Fibroblast of mammary gland (primary cell): Measurements from ENCODE around the gene DEFB129.

Experiments used
- DNase-seq: peaks from one replicate; pipeline ENCODE4 v3.0.0-alpha.2; 2010; ENCODE audit warnings: low read depth
- H3K4me3 ChIP-seq: 2 replicates; pipeline ENCODE4 v1.5.1; 2011; ENCODE audit warnings: low read depth, mild to moderate bottlenecking, low read length, moderate library complexity; ENCODE audit not compliant: control insufficient read depth
- CTCF ChIP-seq: conservative IDR thresholded peaks from 2 replicates; pipeline ENCODE4 v1.5.1; 2011; ENCODE audit warnings: low read depth, low read length, inconsistent platforms; ENCODE audit not compliant: control insufficient read depth, insufficient read depth

DEFB129 gene

DNA sequence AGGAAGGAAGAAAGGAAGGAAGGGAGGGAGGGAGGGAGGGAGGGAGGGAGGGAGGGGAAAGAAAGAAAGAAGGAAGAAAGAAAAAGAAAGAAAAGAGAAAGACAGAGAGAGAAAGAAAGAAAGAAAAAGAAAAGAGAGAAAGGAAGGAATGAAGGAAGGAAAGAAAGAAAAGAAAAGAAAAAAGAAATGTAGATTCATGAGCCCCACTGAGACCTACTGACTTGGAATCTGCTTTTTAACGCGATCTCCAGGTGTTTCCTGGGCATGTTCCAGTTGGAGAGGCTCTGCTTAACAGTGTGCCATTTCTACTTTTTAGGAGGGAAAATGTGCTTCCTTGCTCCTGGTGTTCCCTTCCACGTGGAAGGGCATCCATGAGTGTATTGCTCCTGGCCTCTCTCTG is 46.8 kb downstream of the DEFB129 start:
- no peak overlapping the region for H3K4me3 ChIP-seq

DNA sequence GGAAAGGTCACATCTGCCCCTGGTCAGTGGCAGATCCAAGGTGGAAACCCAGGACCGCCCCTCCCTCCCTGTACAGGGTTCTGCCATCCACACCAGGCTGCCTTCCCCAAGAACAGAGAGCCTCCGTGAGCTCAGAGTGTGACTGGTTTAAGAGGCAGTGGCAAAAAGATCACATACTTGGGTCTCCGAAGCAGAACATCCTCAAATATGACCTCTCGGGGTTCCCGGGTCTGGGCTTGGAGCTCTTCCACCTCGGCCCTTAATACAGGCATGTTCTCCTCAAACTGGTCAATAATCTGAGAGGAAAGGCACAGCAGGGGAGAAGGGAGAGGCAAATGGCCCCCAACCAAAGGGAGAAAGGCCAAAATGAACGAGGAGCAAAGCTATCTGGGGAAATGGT is 48.7 kb downstream of the DEFB129 start:
- no peak for DNase-seq
- no peak overlapping the region for H3K4me3 ChIP-seq
- TF ChIP-seq CTCF = no peak

More for the DNA sequence above, 46.8 kb downstream of the DEFB129 start:
- no peak for DNase-seq
- TF ChIP-seq CTCF = no peak

DNA sequence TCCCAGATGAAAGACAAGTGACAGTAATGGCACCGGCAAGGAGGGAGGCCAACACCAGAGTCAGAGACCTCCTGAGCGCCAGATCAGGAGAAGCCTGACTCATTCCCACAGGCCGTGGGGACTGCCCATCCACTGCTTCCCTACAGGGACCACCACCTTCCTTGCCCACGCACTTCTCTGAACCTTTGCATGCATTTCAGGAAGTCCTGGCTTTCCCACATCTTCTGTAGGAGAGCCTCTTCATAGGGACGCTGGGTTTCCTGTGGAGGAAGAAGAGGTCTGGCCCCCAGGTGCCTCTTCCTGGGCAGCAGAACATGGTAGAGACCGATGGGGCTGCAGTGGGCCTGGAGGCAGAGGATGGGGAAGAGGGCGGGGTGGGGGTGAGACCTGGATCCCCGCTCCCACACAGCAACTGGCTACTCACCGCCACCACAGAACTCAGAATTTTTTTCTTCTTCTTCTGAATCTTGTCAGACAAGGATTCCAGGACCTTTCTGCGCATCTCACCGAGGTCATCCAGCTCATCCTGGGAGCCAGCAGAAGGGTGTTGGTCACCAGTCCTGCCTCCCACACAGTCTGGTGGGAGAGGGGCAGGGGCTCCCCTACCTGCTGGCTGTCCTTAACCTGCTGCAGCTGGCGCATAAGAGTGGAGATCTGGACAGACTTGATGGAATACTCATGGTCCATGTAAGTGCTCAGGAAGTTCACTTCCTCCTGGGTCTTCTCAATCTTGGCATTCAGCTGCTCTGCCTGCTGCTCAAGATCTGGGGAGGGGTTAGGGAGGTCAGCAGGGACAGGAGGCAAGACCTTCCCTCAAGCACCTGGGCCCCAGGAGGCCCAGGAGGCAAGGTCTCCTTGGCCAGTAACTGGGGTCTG is 49.8 kb downstream of the DEFB129 start:
- H3K4me3 ChIP-seq = no peak overlapping the region
- no peak for DNase-seq
- TF ChIP-seq CTCF = no peak

DNA sequence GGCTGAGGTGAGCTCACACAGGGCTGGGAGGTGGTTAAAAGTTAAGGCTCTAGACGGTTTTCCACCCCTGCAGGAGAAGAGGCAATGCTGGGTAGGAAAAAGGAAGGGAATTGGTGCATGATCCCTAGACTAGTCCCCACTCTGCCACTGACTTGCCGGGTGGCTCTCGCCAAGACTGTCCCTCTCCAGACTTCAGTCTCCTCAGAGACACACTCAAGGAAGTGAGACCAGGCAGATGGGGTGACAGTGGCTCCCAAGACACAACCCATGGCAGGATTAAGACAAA is 50.4 kb downstream of the DEFB129 start:
- H3K4me3 ChIP-seq = no peak overlapping the region
- no peak for TF ChIP-seq CTCF
- DNase-seq = no peak

DNA sequence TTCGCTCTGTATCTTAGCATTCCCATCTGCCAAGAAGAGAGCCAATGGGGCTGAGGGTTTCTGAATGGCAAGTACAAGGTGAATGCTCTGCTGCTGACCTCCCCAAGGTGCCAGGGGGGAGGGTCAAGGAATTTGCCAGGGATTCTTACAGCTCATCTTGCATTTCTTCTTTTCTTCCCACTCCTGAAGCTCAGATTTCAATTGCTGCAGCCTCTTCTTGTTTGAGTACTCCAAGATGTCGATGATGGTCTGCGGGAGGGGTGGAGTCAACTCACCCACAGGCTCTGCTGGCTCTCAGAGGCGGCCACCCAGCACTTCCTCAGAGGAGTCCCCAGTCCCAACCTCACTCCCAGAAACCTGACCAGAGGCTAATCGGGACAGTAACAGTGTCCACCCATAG is 51.1 kb downstream of the DEFB129 start:
- DNase-seq = no peak
- no peak overlapping the region for H3K4me3 ChIP-seq
- no peak for TF ChIP-seq CTCF

- DNase-seq = no peak
- H3K4me3 ChIP-seq = no peak overlapping the region
- no peak for TF ChIP-seq CTCF
Measured at GRCh38 chr20:278607-279571, 51.8 kb downstream of the DEFB129 start.
